ENCODE data around the gene SMARCA1. TPM values are rescaled to one million over a fixed set of nuclear protein-coding genes. Genes with fewer than 3 reads are reported as not detected.

Gene SMARCA1
- total and polyA plus RNA-seq, 2 of the 13 experiments (the other 11 are each of a cell fraction or from before 2014, with no cell fraction given): 97.7 to 145 TPM

DNA sequence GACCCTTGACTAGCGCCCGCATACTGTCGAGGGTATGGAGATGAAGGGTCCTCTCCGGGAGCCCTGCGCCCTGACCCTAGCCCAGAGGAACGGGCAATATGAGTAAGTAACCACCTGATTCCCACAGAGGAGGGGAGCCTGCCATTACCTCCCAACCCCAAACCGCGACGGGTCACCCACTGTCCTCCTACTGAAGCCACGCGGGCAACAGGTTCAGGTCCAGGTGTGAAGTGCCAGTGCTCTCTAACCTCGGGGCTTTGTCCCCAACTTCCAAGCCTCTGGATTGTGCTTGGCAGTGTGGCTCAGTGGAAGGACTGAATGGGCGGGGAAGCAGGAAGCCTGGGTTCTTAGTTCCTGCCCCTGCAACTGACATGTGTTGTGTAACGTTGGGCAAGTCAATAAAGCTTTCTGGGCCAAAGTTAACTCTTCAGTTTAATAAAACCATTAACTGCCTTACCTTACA lies 17.5 kb upstream of the SMARCA1 start (continued):
- no peak for TF ChIP-seq FOXO1 (CRISPR knock-in tag; IDR thresholded peaks at IDR 0.05)
- TF ChIP-seq ZEB1 (IDR thresholded peaks at IDR 0.05; ENCODE audit: insufficient replicate concordance, low read depth): no peak
- TF ChIP-seq ZNF431 (CRISPR knock-in tag; IDR thresholded peaks at IDR 0.05; ENCODE audit: borderline replicate concordance, low read depth): no peak
- no peak for TF ChIP-seq GABPA (IDR thresholded peaks at IDR 0.05; ENCODE audit: low read depth, low read length)
- TF ChIP-seq GABPA (CRISPR knock-in tag; IDR thresholded peaks at IDR 0.05; ENCODE audit: low read depth): peak; percentile 24; the same call in 1 of the 2 replicates
- TF ChIP-seq KLF6 (CRISPR knock-in tag; IDR thresholded peaks at IDR 0.05): no peak
- TF ChIP-seq KLF16 (CRISPR knock-in tag; IDR thresholded peaks at IDR 0.05): no peak
- TF ChIP-seq, protein P1, sequence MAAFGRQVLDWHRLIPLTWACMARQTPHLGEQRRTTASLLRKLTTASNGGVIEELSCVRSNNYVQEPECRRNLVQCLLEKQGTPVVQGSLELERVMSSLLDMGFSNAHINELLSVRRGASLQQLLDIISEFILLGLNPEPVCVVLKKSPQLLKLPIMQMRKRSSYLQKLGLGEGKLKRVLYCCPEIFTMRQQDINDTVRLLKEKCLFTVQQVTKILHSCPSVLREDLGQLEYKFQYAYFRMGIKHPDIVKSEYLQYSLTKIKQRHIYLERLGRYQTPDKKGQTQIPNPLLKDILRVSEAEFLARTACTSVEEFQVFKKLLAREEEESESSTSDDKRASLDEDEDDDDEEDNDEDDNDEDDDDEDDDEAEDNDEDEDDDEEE (CRISPR knock-in tag; IDR thresholded peaks at IDR 0.05): no peak
- no peak for TF ChIP-seq NFRKB (IDR thresholded peaks at IDR 0.05)
- peak; percentile 77 for TF ChIP-seq SAP130 (CRISPR knock-in tag; IDR thresholded peaks at IDR 0.05; ENCODE audit: low read depth)
- TF ChIP-seq ZNF160 (CRISPR knock-in tag; IDR thresholded peaks at IDR 0.05): no peak
- no peak for TF ChIP-seq KAT2B (IDR thresholded peaks at IDR 0.05; ENCODE audit: borderline replicate concordance, low read depth, low read length)
- TF ChIP-seq PREB (CRISPR knock-in tag; IDR thresholded peaks at IDR 0.05): no peak
- TF ChIP-seq, protein P2, sequence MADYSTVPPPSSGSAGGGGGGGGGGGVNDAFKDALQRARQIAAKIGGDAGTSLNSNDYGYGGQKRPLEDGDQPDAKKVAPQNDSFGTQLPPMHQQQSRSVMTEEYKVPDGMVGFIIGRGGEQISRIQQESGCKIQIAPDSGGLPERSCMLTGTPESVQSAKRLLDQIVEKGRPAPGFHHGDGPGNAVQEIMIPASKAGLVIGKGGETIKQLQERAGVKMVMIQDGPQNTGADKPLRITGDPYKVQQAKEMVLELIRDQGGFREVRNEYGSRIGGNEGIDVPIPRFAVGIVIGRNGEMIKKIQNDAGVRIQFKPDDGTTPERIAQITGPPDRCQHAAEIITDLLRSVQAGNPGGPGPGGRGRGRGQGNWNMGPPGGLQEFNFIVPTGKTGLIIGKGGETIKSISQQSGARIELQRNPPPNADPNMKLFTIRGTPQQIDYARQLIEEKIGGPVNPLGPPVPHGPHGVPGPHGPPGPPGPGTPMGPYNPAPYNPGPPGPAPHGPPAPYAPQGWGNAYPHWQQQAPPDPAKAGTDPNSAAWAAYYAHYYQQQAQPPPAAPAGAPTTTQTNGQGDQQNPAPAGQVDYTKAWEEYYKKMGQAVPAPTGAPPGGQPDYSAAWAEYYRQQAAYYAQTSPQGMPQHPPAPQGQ (CRISPR knock-in tag; IDR thresholded peaks at IDR 0.05; ENCODE audit: borderline replicate concordance): no peak
- TF ChIP-seq EHMT2 (IDR thresholded peaks at IDR 0.05; ENCODE audit: borderline replicate concordance, low read depth, low read length): no peak
- peak; percentile 21; the same call in 1 of the 2 replicates for TF ChIP-seq NR2F2 (IDR thresholded peaks at IDR 0.05; ENCODE audit: borderline replicate concordance, low read depth)
- no peak for TF ChIP-seq ZNF329 (CRISPR knock-in tag; IDR thresholded peaks at IDR 0.05; ENCODE audit: low read depth)
- TF ChIP-seq YEATS2 (CRISPR knock-in tag; IDR thresholded peaks at IDR 0.05; ENCODE audit: borderline replicate concordance): no peak
- TF ChIP-seq, protein P3, sequence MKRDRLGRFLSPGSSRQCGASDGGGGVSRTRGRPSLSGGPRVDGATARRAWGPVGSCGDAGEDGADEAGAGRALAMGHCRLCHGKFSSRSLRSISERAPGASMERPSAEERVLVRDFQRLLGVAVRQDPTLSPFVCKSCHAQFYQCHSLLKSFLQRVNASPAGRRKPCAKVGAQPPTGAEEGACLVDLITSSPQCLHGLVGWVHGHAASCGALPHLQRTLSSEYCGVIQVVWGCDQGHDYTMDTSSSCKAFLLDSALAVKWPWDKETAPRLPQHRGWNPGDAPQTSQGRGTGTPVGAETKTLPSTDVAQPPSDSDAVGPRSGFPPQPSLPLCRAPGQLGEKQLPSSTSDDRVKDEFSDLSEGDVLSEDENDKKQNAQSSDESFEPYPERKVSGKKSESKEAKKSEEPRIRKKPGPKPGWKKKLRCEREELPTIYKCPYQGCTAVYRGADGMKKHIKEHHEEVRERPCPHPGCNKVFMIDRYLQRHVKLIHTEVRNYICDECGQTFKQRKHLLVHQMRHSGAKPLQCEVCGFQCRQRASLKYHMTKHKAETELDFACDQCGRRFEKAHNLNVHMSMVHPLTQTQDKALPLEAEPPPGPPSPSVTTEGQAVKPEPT (CRISPR knock-in tag; IDR thresholded peaks at IDR 0.05; ENCODE audit: low read depth): no peak
- TF ChIP-seq, protein P4, sequence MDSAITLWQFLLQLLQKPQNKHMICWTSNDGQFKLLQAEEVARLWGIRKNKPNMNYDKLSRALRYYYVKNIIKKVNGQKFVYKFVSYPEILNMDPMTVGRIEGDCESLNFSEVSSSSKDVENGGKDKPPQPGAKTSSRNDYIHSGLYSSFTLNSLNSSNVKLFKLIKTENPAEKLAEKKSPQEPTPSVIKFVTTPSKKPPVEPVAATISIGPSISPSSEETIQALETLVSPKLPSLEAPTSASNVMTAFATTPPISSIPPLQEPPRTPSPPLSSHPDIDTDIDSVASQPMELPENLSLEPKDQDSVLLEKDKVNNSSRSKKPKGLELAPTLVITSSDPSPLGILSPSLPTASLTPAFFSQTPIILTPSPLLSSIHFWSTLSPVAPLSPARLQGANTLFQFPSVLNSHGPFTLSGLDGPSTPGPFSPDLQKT (CRISPR knock-in tag; IDR thresholded peaks at IDR 0.05; ENCODE audit: borderline replicate concordance): no peak
- TF ChIP-seq SRSF9 (IDR thresholded peaks at IDR 0.05; ENCODE audit: borderline replicate concordance, insufficient read depth, low read depth, low read length, poor library complexity, severe bottlenecking): no peak
- TF ChIP-seq CREB1 (IDR thresholded peaks at IDR 0.05): no peak
- TF ChIP-seq CREB1 (CRISPR knock-in tag; IDR thresholded peaks at IDR 0.05): no peak
- no peak for TF ChIP-seq SMARCE1 (IDR thresholded peaks at IDR 0.05; ENCODE audit: borderline replicate concordance)
- no peak for TF ChIP-seq HNF4G (IDR thresholded peaks at IDR 0.05; ENCODE audit: borderline replicate concordance, low read depth, low read length)
- no peak for TF ChIP-seq HNF4G (CRISPR knock-in tag; IDR thresholded peaks at IDR 0.05; ENCODE audit: borderline replicate concordance, low read depth)
